ENCODE data around the gene TMEM139.

Gene TMEM139

GRCh38 chr7:143284591-143285469 lies at the start of gene TMEM139:
TMEM139 (plus strand) TSS chr7:143284958; CDS start chr7:143285958, 1,000 bp downstream.
- peak; percentile 87 for DNase-seq (ENCODE audit: low spot score)

- no peak for DNase-seq (ENCODE audit: low spot score)
Measured at GRCh38 chr7:143235561-143235960, 49.2 kb upstream of the TMEM139 start.

GRCh38 chr7:143236408-143236990 lies 48.3 kb upstream of the TMEM139 start:
- no peak for DNase-seq (ENCODE audit: low spot score)

GRCh38 chr7:143237366-143237765 lies 47.4 kb upstream of the TMEM139 start:
- no peak for DNase-seq (ENCODE audit: low spot score)

- no peak for DNase-seq (ENCODE audit: low spot score)
Measured at GRCh38 chr7:143238289-143238980, 46.3 kb upstream of the TMEM139 start.

- no peak for DNase-seq (ENCODE audit: low spot score)
Measured at GRCh38 chr7:143239813-143240212, 44.9 kb upstream of the TMEM139 start.

- peak; percentile 90 for DNase-seq (ENCODE audit: low spot score)
Measured at GRCh38 chr7:143240291-143241168, 44.2 kb upstream of the TMEM139 start.

- DNase-seq (ENCODE audit: low spot score), result no peak
Measured at GRCh38 chr7:143242306-143242705, 42.5 kb upstream of the TMEM139 start.

- no peak for DNase-seq (ENCODE audit: low spot score)
Measured at GRCh38 chr7:143243111-143243510, 41.6 kb upstream of the TMEM139 start.

GRCh38 chr7:143243614-143244013 lies 41.1 kb upstream of the TMEM139 start:
- no peak for DNase-seq (ENCODE audit: low spot score)

GRCh38 chr7:143244321-143244720 lies 40.4 kb upstream of the TMEM139 start:
- no peak for DNase-seq (ENCODE audit: low spot score)

GRCh38 chr7:143245123-143245522 lies 39.6 kb upstream of the TMEM139 start:
- no peak for DNase-seq (ENCODE audit: low spot score)

- no peak for DNase-seq (ENCODE audit: low spot score)
Measured at GRCh38 chr7:143247372-143247771, 37.4 kb upstream of the TMEM139 start.

- no peak for DNase-seq (ENCODE audit: low spot score)
Measured at GRCh38 chr7:143248761-143249354, 35.9 kb upstream of the TMEM139 start.

GRCh38 chr7:143250199-143250598 lies 34.6 kb upstream of the TMEM139 start:
- no peak for DNase-seq (ENCODE audit: low spot score)

- no peak for DNase-seq (ENCODE audit: low spot score)
Measured at GRCh38 chr7:143250822-143251221, 33.9 kb upstream of the TMEM139 start.

- no peak for DNase-seq (ENCODE audit: low spot score)
Measured at GRCh38 chr7:143252006-143252405, 32.8 kb upstream of the TMEM139 start.

GRCh38 chr7:143255564-143255963 lies 29.2 kb upstream of the TMEM139 start:
- no peak for DNase-seq (ENCODE audit: low spot score)

GRCh38 chr7:143256325-143256724 lies 28.4 kb upstream of the TMEM139 start:
- no peak for DNase-seq (ENCODE audit: low spot score)

GRCh38 chr7:143256932-143257331 lies 27.8 kb upstream of the TMEM139 start:
- DNase-seq (ENCODE audit: low spot score), result no peak

- no peak for DNase-seq (ENCODE audit: low spot score)
Measured at GRCh38 chr7:143257501-143257900, 27.3 kb upstream of the TMEM139 start.
